ENCODE data around the gene KIAA1671. TPM values are rescaled to one million over a fixed set of nuclear protein-coding genes. Genes with fewer than 3 reads are reported as not detected.

KIAA1671 gene
- total RNA-seq, 2 experiments from 2014 or later, result 6.5 to 6.8 TPM

- CTCF ChIA-PET, result interaction anchor here (0.6 to 4.4 kb wide), 6 partner anchors 58 to 121 kb away, joined by 3 to 34 read pairs (median 4); no protein-coding TSS in a partner anchor
- POLR2A ChIA-PET, result interaction anchor here (1.1 kb wide), 1 partner anchor 21 kb away, joined by 3 read pairs; no protein-coding TSS in a partner anchor
- Mint-ChIP-seq H3K9me3 (no peaks in the 10 kb centered on the region), H3K27ac (no peak overlapping the region), H3K27me3 (no peaks in the 10 kb centered on the region), H3K4me3 (no peak overlapping the region), H3K36me3 (ENCODE audit: low read depth) (no peaks in the 10 kb centered on the region), H3K4me1 (ENCODE audit: low read depth) (peaks cover 6% of the 10 kb centered on the region)
- ATAC-seq (no peak), DNase-seq (no peak)
- TF ChIP-seq, protein P1, sequence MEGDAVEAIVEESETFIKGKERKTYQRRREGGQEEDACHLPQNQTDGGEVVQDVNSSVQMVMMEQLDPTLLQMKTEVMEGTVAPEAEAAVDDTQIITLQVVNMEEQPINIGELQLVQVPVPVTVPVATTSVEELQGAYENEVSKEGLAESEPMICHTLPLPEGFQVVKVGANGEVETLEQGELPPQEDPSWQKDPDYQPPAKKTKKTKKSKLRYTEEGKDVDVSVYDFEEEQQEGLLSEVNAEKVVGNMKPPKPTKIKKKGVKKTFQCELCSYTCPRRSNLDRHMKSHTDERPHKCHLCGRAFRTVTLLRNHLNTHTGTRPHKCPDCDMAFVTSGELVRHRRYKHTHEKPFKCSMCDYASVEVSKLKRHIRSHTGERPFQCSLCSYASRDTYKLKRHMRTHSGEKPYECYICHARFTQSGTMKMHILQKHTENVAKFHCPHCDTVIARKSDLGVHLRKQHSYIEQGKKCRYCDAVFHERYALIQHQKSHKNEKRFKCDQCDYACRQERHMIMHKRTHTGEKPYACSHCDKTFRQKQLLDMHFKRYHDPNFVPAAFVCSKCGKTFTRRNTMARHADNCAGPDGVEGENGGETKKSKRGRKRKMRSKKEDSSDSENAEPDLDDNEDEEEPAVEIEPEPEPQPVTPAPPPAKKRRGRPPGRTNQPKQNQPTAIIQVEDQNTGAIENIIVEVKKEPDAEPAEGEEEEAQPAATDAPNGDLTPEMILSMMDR (IDR thresholded peaks at IDR 0.05), result no peak
- intact Hi-C loops (cut with micrococcal nuclease), result loop anchor here (10.0 kb wide), 1 partner anchor 95 kb away; no protein-coding TSS in a partner anchor
Observed at GRCh38 chr22:25169278-25170031, 216.9 kb downstream of the KIAA1671 start.

- TF ChIP-seq, protein P1 (IDR thresholded peaks at IDR 0.05), result no peak
- POLR2A ChIA-PET, result interaction anchor here (1.1 kb wide), 1 partner anchor 22 kb away, joined by 3 read pairs; no protein-coding TSS in a partner anchor
- CTCF ChIA-PET, result interaction anchor here (0.6 to 4.4 kb wide), 5 partner anchors 59 to 122 kb away, joined by 3 to 34 read pairs (median 3); no protein-coding TSS in a partner anchor
- no peaks in the 10 kb centered on the region for H3K9me3 Mint-ChIP-seq
- no peak overlapping the region for H3K4me3 Mint-ChIP-seq
- no peak overlapping the region for H3K27ac Mint-ChIP-seq
- H3K36me3 Mint-ChIP-seq (ENCODE audit: low read depth), result no peaks in the 10 kb centered on the region
- ATAC-seq, result no peak
- H3K27me3 Mint-ChIP-seq, result no peaks in the 10 kb centered on the region
- no peaks in the 10 kb centered on the region for H3K4me1 Mint-ChIP-seq (ENCODE audit: low read depth)
- no peak for DNase-seq
- intact Hi-C loops (cut with micrococcal nuclease), result loop anchor here (10.0 kb wide), 1 partner anchor 96 kb away; no protein-coding TSS in a partner anchor
Observed at GRCh38 chr22:25170426-25170980, 218.0 kb downstream of the KIAA1671 start.

- H3K27ac Mint-ChIP-seq, result no peak overlapping the region
- H3K4me3 Mint-ChIP-seq, result no peak overlapping the region
- H3K27me3 Mint-ChIP-seq, result no peaks in the 10 kb centered on the region
- DNase-seq (peak; percentile 66), ATAC-seq (peak; percentile 84)
- intact Hi-C loops (cut with micrococcal nuclease), result loop anchor here (10.0 kb wide), 1 partner anchor 97 kb away; no protein-coding TSS in a partner anchor
- ChIA-PET CTCF (interaction anchor here (0.6 to 4.4 kb wide), 9 partner anchors 30 to 119 kb away, joined by 3 to 34 read pairs (median 5); no protein-coding TSS in a partner anchor), POLR2A (no interaction called here)
- no peaks in the 10 kb centered on the region for H3K9me3 Mint-ChIP-seq
- H3K4me1 Mint-ChIP-seq (ENCODE audit: low read depth), result no peaks in the 10 kb centered on the region
- TF ChIP-seq, protein P1 (IDR thresholded peaks at IDR 0.05), result peak; percentile 65
- H3K36me3 Mint-ChIP-seq (ENCODE audit: low read depth), result peaks cover 1% of the 10 kb centered on the region
Observed at GRCh38 chr22:25172153-25172552, 219.6 kb downstream of the KIAA1671 start.

DNA sequence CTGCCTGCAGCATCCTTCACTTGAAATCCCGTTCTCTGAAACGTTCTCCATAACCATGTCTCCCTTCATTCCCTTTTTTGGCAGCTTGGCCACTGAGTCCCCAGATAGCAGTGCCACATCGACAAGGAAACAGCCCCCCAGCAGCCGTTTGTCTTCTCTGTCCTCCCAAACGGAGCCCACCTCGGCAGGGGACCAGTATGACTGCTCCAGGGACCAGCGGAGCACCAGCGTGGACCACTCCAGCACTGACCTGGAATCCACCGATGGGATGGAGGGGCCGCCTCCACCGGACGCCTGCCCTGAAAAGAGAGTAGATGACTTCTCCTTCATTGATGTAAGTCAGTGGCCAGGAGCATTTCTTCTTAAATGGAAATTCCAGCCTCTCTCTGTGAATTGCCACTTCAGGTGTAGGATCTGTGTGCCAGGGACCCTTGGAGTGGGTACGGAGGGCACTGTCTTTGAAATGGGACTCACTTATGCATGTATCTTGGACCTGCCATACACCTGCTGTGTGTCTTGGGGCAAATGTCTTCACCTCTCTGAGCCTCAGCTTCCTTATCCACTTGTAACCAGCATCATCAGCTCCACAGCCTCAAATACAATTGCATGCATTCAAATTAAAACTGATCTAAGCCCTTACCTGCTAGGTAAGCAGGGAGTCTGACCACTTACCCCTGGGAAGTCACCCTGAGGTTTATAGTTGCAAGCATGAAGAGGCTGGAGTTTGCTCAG lies 221.8 kb downstream of the KIAA1671 start:
- Mint-ChIP-seq H3K9me3 (peaks cover under 1% of the 10 kb centered on the region), H3K27ac (no peak overlapping the region), H3K4me1 (ENCODE audit: low read depth) (no peaks in the 10 kb centered on the region), H3K4me3 (no peak overlapping the region), H3K27me3 (no peaks in the 10 kb centered on the region), H3K36me3 (ENCODE audit: low read depth) (peaks cover 9% of the 10 kb centered on the region)
- TF ChIP-seq, protein P1 (IDR thresholded peaks at IDR 0.05), result no peak
- DNase-seq (no peak), ATAC-seq (no peak)
- ChIA-PET POLR2A (no interaction called here), CTCF (interaction anchor here (1.5 to 4.4 kb wide), 3 partner anchors 12 to 97 kb away, joined by 4 to 34 read pairs (median 5); no protein-coding TSS in a partner anchor)
- intact Hi-C loops (cut with micrococcal nuclease), result loop anchor here (10.0 kb wide), 1 partner anchor 100 kb away; no protein-coding TSS in a partner anchor
